ENCODE data around the gene STXBP1. TPM values are rescaled to one million over a fixed set of nuclear protein-coding genes. Genes with fewer than 3 reads are reported as not detected.

Gene STXBP1
- total and polyA plus RNA-seq, 9 of the 15 experiments (the other 6 are each of a cell fraction or from before 2014, with no cell fraction given): 4.6 to 35.1 (median 9.7) TPM

DNA sequence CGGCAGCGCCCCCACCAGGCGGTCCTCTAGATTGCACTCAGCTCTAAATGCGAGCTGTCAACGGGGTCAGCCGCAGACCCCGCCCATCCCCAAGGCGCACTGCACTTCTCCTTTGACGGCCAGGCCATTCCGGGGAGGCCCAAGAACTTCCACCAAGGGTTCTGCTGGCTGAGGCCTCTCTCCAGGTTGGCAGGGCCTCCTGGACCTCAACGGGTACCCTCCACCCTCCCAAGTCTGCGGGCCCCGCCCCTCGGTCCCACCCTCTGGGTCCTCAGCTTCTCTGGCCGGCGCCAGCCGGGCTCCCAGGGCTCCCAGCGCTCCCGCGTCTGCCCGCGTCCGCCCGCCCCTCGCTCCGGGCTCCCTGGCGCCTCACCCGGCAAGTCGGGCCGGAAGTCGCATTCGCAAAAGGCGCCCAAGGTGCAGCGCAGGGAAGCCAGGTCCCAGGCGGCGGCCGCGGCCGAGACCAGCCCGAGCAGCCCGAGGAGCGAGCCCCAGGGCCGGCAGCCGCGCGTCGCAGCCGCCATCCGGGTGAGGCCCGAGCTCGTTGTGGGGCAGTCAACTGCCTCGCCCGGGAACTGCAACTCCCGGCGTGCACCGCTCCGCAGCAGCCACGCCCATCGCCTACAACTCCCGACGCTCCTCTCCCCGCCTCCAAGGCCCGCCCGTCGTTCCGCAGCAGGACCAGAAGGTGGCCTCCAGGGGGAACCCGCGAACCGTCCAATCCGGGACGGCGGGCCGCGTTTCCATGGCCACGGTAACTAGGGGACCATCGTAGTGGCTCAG lies 122.9 kb downstream of the STXBP1 start, which contains the start of gene TOR2A (continued):
- TF ChIP-seq, protein P1, sequence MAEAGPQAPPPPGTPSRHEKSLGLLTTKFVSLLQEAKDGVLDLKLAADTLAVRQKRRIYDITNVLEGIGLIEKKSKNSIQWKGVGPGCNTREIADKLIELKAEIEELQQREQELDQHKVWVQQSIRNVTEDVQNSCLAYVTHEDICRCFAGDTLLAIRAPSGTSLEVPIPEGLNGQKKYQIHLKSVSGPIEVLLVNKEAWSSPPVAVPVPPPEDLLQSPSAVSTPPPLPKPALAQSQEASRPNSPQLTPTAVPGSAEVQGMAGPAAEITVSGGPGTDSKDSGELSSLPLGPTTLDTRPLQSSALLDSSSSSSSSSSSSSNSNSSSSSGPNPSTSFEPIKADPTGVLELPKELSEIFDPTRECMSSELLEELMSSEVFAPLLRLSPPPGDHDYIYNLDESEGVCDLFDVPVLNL (CRISPR knock-in tag; IDR thresholded peaks at IDR 0.05; ENCODE audit: low read depth): 0 out of 2 replicates have a peak, but pooled peaks have one; percentile 50
- TF ChIP-seq ZNF311 (CRISPR knock-in tag; IDR thresholded peaks at IDR 0.05) (no peak), ZNF583 (CRISPR knock-in tag; IDR thresholded peaks at IDR 0.05) (peak; percentile 90; the same call in 1 of the 2 replicates), HNRNPH1 (optimal IDR thresholded peaks at IDR 0.05; ENCODE audit: low read depth, low read length) (no peak), ATF1 (CRISPR knock-in tag; IDR thresholded peaks at IDR 0.05) (no peak), ATF1 (tag; IDR thresholded peaks at IDR 0.05) (peak; percentile 86), ZNF197 (CRISPR knock-in tag; IDR thresholded peaks at IDR 0.05; ENCODE audit: low read depth) (no peak), NFXL1 (CRISPR knock-in tag; IDR thresholded peaks at IDR 0.05) (no peak), RBM14 (IDR thresholded peaks at IDR 0.05; ENCODE audit: borderline replicate concordance, insufficient read depth, low read depth, low read length) (no peak), MBD2 (IDR thresholded peaks at IDR 0.05; ENCODE audit: borderline replicate concordance, low read depth) (peak; percentile 91), SMARCB1 (IDR thresholded peaks at IDR 0.05; ENCODE audit: insufficient read length, low read depth) (no peak), GATA2 (CRISPR knock-in tag; IDR thresholded peaks at IDR 0.05) (no peak), BCL6 (CRISPR knock-in tag; IDR thresholded peaks at IDR 0.05) (no peak), LEF1 (IDR thresholded peaks at IDR 0.05) (no peak), TFAM (CRISPR knock-in tag; conservative IDR thresholded peaks at IDR 0.05) (no peak), NFE2 (IDR thresholded peaks at IDR 0.05; ENCODE audit: low read depth) (0 out of 2 replicates have a peak, but pooled peaks have one; percentile 11), ADNP (tag; IDR thresholded peaks at IDR 0.05) (no peak)
- TF ChIP-seq, protein P2, sequence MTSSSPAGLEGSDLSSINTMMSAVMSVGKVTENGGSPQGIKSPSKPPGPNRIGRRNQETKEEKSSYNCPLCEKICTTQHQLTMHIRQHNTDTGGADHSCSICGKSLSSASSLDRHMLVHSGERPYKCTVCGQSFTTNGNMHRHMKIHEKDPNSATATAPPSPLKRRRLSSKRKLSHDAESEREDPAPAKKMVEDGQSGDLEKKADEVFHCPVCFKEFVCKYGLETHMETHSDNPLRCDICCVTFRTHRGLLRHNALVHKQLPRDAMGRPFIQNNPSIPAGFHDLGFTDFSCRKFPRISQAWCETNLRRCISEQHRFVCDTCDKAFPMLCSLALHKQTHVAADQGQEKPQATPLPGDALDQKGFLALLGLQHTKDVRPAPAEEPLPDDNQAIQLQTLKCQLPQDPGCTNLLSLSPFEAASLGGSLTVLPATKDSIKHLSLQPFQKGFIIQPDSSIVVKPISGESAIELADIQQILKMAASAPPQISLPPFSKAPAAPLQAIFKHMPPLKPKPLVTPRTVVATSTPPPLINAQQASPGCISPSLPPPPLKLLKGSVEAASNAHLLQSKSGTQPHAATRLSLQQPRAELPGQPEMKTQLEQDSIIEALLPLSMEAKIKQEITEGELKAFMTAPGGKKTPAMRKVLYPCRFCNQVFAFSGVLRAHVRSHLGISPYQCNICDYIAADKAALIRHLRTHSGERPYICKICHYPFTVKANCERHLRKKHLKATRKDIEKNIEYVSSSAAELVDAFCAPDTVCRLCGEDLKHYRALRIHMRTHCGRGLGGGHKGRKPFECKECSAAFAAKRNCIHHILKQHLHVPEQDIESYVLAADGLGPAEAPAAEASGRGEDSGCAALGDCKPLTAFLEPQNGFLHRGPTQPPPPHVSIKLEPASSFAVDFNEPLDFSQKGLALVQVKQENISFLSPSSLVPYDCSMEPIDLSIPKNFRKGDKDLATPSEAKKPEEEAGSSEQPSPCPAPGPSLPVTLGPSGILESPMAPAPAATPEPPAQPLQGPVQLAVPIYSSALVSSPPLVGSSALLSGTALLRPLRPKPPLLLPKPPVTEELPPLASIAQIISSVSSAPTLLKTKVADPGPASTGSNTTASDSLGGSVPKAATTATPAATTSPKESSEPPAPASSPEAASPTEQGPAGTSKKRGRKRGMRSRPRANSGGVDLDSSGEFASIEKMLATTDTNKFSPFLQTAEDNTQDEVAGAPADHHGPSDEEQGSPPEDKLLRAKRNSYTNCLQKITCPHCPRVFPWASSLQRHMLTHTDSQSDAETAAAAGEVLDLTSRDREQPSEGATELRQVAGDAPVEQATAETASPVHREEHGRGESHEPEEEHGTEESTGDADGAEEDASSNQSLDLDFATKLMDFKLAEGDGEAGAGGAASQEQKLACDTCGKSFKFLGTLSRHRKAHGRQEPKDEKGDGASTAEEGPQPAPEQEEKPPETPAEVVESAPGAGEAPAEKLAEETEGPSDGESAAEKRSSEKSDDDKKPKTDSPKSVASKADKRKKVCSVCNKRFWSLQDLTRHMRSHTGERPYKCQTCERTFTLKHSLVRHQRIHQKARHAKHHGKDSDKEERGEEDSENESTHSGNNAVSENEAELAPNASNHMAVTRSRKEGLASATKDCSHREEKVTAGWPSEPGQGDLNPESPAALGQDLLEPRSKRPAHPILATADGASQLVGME (CRISPR knock-in tag; IDR thresholded peaks at IDR 0.05): peak; percentile 71; the same call in 1 of the 2 replicates

Measured in K562 (cell line).